ENCODE results near the gene FCN3. TPM values are rescaled to one million over a fixed set of nuclear protein-coding genes. Genes with fewer than 3 reads are reported as not detected.

FCN3 gene
- total RNA-seq, 1 donor from 2014 or later = 1,125 TPM

- peaks cover 7% of the 10 kb centered on the region for H3K4me1 ChIP-seq
- H3K27ac ChIP-seq = no peak overlapping the region
- DNase-seq (no peak), ATAC-seq (no peak)
- H3K9me3 ChIP-seq = no peaks in the 10 kb centered on the region
- peaks cover 75% of the 10 kb centered on the region for H3K36me3 ChIP-seq
- intact Hi-C loops (cut with DNase I) = no loop called here
- TF ChIP-seq, protein P1, sequence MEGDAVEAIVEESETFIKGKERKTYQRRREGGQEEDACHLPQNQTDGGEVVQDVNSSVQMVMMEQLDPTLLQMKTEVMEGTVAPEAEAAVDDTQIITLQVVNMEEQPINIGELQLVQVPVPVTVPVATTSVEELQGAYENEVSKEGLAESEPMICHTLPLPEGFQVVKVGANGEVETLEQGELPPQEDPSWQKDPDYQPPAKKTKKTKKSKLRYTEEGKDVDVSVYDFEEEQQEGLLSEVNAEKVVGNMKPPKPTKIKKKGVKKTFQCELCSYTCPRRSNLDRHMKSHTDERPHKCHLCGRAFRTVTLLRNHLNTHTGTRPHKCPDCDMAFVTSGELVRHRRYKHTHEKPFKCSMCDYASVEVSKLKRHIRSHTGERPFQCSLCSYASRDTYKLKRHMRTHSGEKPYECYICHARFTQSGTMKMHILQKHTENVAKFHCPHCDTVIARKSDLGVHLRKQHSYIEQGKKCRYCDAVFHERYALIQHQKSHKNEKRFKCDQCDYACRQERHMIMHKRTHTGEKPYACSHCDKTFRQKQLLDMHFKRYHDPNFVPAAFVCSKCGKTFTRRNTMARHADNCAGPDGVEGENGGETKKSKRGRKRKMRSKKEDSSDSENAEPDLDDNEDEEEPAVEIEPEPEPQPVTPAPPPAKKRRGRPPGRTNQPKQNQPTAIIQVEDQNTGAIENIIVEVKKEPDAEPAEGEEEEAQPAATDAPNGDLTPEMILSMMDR (IDR thresholded peaks at IDR 0.05) = no peak
- H3K4me3 ChIP-seq = no peak overlapping the region
- H3K27me3 ChIP-seq (ENCODE audit: low read depth) = no peaks in the 10 kb centered on the region
Measured at GRCh38 chr1:27335506-27336422, 38.9 kb downstream of the FCN3 start.

- peak in 1 of 2 donors; percentile 6 for ATAC-seq
- H3K36me3 ChIP-seq = peaks cover 85% of the 10 kb centered on the region
- H3K27ac ChIP-seq = no peak overlapping the region
- H3K9me3 ChIP-seq = no peaks in the 10 kb centered on the region
- H3K27me3 ChIP-seq (ENCODE audit: low read depth) = no peaks in the 10 kb centered on the region
- no peak overlapping the region for H3K4me3 ChIP-seq
- intact Hi-C loops (cut with DNase I) = no loop called here
- DNase-seq = no peak
- TF ChIP-seq, protein P1 (IDR thresholded peaks at IDR 0.05) = no peak
- peaks cover 8% of the 10 kb centered on the region for H3K4me1 ChIP-seq
Measured at GRCh38 chr1:27333717-27334279, 40.8 kb downstream of the FCN3 start.

DNA sequence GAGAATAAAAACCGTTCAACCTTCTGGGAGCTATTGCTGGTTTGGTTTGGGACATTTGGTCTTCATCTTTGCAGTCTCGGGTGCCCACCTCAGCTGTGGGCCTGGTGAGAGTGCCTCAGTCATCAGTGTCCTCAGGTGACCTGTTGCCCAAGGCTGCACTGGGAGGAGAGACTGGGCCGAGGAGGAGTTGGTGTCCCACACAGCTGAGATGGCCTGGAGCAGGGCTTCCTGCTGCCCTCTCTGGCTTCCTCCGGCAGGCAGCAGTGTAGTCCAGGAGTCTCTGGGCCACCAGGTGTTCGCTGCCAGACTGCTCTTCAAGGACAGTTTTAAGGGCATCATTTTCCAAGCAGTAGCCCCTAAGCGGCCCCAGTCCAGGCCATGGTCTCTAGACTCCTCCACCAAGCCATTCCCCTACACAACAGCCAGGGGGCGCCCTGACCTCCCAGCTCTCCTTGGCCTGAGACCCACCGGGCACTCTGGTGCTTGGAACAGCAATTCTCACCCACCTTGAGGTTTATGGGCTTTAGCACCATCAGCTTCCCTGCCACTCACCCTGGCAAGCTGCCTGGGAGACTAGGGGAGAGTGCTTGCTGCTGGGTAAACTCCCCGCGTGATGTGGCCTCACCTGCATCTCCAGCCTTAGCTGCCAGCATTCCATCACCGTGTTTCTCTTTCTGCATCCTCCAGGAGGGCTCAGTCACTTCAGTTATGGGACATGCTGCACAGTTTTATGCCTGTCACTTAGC is 41.9 kb downstream of the FCN3 start:
- H3K9me3 ChIP-seq = no peaks in the 10 kb centered on the region
- H3K27me3 ChIP-seq (ENCODE audit: low read depth) = no peaks in the 10 kb centered on the region
- no peak overlapping the region for H3K27ac ChIP-seq
- DNase-seq (peak; percentile 69), ATAC-seq (peak; percentile 77 to 79)
- intact Hi-C loops (cut with DNase I) = no loop called here
- H3K4me3 ChIP-seq = no peak overlapping the region
- TF ChIP-seq, protein P1 (IDR thresholded peaks at IDR 0.05) = peak; percentile 86
- peaks cover 87% of the 10 kb centered on the region for H3K36me3 ChIP-seq
- peaks cover 11% of the 10 kb centered on the region for H3K4me1 ChIP-seq

DNA sequence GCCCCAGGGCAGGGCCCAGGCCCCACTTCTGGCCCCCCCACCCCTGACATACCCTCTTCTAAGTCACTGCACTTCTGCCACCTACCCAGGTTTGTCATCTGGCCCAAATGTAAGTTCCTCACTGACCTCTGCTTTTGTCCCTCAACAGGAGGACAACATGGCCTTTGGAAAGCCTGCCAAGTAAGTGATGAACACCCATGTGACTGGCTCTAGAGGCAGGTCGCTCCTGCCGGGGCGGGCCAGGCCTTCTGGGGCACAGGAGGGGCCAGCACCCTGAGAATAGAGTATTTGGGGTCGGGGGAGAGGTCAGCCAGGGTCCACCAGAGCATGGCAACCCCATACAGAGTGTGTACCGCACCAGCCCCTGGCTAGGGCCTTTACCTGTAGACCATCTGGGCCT is 42.7 kb downstream of the FCN3 start:
- Histone ChIP-seq H3K27me3 (ENCODE audit: low read depth) (no peaks in the 10 kb centered on the region), H3K4me3 (no peak overlapping the region), H3K27ac (no peak overlapping the region), H3K4me1 (peaks cover 11% of the 10 kb centered on the region), H3K9me3 (no peaks in the 10 kb centered on the region), H3K36me3 (peaks cover 90% of the 10 kb centered on the region)
- intact Hi-C loops (cut with DNase I) = no loop called here
- DNase-seq (no peak), ATAC-seq (no peak)
- TF ChIP-seq, protein P1 (IDR thresholded peaks at IDR 0.05) = no peak

GRCh38 chr1:27331426-27331825 is 43.2 kb downstream of the FCN3 start:
- no peak for ATAC-seq
- peaks cover 91% of the 10 kb centered on the region for H3K36me3 ChIP-seq
- TF ChIP-seq, protein P1 (IDR thresholded peaks at IDR 0.05) = no peak
- H3K4me3 ChIP-seq = no peak overlapping the region
- peaks cover 11% of the 10 kb centered on the region for H3K4me1 ChIP-seq
- H3K9me3 ChIP-seq = no peaks in the 10 kb centered on the region
- DNase-seq = no peak
- no peaks in the 10 kb centered on the region for H3K27me3 ChIP-seq (ENCODE audit: low read depth)
- intact Hi-C loops (cut with DNase I) = no loop called here
- no peak overlapping the region for H3K27ac ChIP-seq
